HCT116 (cell line): ENCODE results near the gene POLR2H. TPM values are rescaled to one million over a fixed set of nuclear protein-coding genes. Genes with fewer than 3 reads are reported as not detected.

Experiments
- ATAC-seq: fragments of 200-7000 bp; cut with Tn5 transposase; 2 replicates; pipeline ENCODE4 v1.9.1; 2020; ENCODE audit warnings: mild to moderate bottlenecking, moderate library complexity
- BruUV-seq: library from RNA; stranded (reverse); fragments of 400-500 nt; replicated peaks from 2 replicates; lab custom pipeline; 2021; lab: Mats Ljungman, UMichigan
- CTCF ChIA-PET: fragments of 300-600 bp; sonication (Branson Sonifier 250); formaldehyde crosslinking; loops from one replicate; lab custom pipeline; 2021; ENCODE audit warnings: antibody characterized with exemption; lab: Charles Lee
- POLR2A ChIA-PET: fragments of 300-600, 350-600 bp; sonication (Branson Sonifier 250); formaldehyde crosslinking; loops from one replicate; lab custom pipeline; 2021; ENCODE audit warnings: antibody characterized with exemption; lab: Charles Lee
- RAD21 ChIA-PET, 2 experiments: fragments of 300-600 bp; sonication (Branson Sonifier 250); formaldehyde crosslinking; loops; one replicate each; lab custom pipeline; 2023; ENCODE audit warnings: low total read pairs in 2 of 2; ENCODE audit not compliant: uncharacterized antibody in 2 of 2, unreplicated experiment in 2 of 2, low non-redundant PET in 1 of 2; lab: Charles Lee
- DNase-seq: peaks from one replicate; pipeline ENCODE4 v3.0.0-alpha.2; 2010; ENCODE audit warnings: low read depth, low spot score
- H2AFZ ChIP-seq: fragments of 200-600 bp; shearing (Covaris generic), sonication (generic); 2 replicates; pipeline ENCODE4 v1.6.1; 2017; ENCODE audit warnings: low read depth, mixed run types, mixed read lengths, antibody characterized with exemption, low read length; ENCODE audit not compliant: poor library complexity, severe bottlenecking
- H3K27ac ChIP-seq: 2 replicates; pipeline ENCODE4 v1.5.1; 2012; ENCODE audit warnings: low read depth, low read length
- H3K27me3 ChIP-seq: fragments of 200-600 bp; sonication (generic); 2 replicates; pipeline ENCODE4 v1.6.1; 2016; ENCODE audit warnings: mixed run types, low read length, mixed read lengths; ENCODE audit not compliant: insufficient read depth
- H3K36me3 ChIP-seq, 2 experiments: fragments of 200-500 bp in 1 of 2; fragments of 200-600 bp in 1 of 2; sonication (Bioruptor generic) in 1 of 2; sonication (generic) in 1 of 2; 2 replicates each; pipeline versions ENCODE4 v1.5.1 to v1.6.1; 2014 to 2016; ENCODE audit warnings: low read length in 2 of 2, inconsistent platforms in 1 of 2, mixed read lengths in 1 of 2, mixed run types in 1 of 2; ENCODE audit not compliant: insufficient read depth in 2 of 2, control insufficient read depth in 1 of 2
- H3K4me1 ChIP-seq, 2 experiments: fragments of 200-600 bp in 1 of 2; sonication (generic) in 1 of 2; 2 replicates each; pipeline versions ENCODE4 v1.5.1 to v1.6.1; 2012 to 2017; ENCODE audit warnings: low read length in 2 of 2, inconsistent platforms in 1 of 2, mild to moderate bottlenecking in 1 of 2, mixed read lengths in 1 of 2, mixed run types in 1 of 2, moderate library complexity in 1 of 2; ENCODE audit not compliant: insufficient read depth in 2 of 2, control insufficient read depth in 1 of 2
- H3K4me2 ChIP-seq: fragments of 200-600 bp; sonication (generic); 2 replicates; pipeline ENCODE4 v1.6.1; 2017; ENCODE audit warnings: mixed run types, low read length, mixed read lengths
- H3K4me3 ChIP-seq, 2 experiments: fragments of 200-600 bp in 1 of 2; sonication (generic) in 1 of 2; replicated peaks in 1 of 2; 2 replicates each; pipeline ENCODE4 v1.5.1; 2011 to 2016; ENCODE audit warnings: low read length in 2 of 2, control low read depth in 1 of 2, low read depth in 1 of 2, mild to moderate bottlenecking in 1 of 2, mixed read lengths in 1 of 2, mixed run types in 1 of 2
- H3K79me2 ChIP-seq: fragments of 200-600 bp; sonication (generic); 2 replicates; pipeline ENCODE4 v1.6.1; 2017; ENCODE audit warnings: mild to moderate bottlenecking, mixed run types, low read length, moderate library complexity, mixed read lengths; ENCODE audit not compliant: insufficient read depth
- H3K9ac ChIP-seq: fragments of 200-600 bp; sonication (generic); 2 replicates; pipeline ENCODE4 v1.6.1; 2016; ENCODE audit warnings: low read length, mixed read lengths
- H3K9me2 ChIP-seq: fragments of 200-600 bp; sonication (generic), shearing (Covaris generic); 2 replicates; pipeline ENCODE4 v1.6.1; 2017; ENCODE audit warnings: mixed run types, mild to moderate bottlenecking, moderate library complexity; ENCODE audit not compliant: insufficient read depth
- H3K9me3 ChIP-seq, 2 experiments: fragments of 200-500 bp in 1 of 2; fragments of 200-600 bp in 1 of 2; sonication (Bioruptor generic) in 1 of 2; sonication (generic) in 1 of 2; 2 replicates each; pipeline ENCODE4 v1.6.1; 2014 to 2017; ENCODE audit warnings: low read length in 2 of 2, mixed read lengths in 2 of 2, inconsistent platforms in 1 of 2, low read depth in 1 of 2, mild to moderate bottlenecking in 1 of 2, mixed run types in 1 of 2, moderate library complexity in 1 of 2; ENCODE audit not compliant: control insufficient read depth in 1 of 2, insufficient read depth in 1 of 2
- H4K20me1 ChIP-seq: fragments of 200-600 bp; sonication (generic), shearing (Covaris generic); 2 replicates; pipeline ENCODE4 v1.6.1; 2017; ENCODE audit warnings: mixed run types, mild to moderate bottlenecking, moderate library complexity; ENCODE audit not compliant: insufficient read depth
- CBX3 ChIP-seq: IDR thresholded peaks from 2 replicates; pipeline ENCODE4 v1.6.1; 2012; ENCODE audit warnings: low read depth
- EZH2 ChIP-seq: fragments of 200-600 bp; sonication (generic); IDR thresholded peaks from 2 replicates; pipeline ENCODE4 v1.6.1; 2017; ENCODE audit warnings: antibody characterized with exemption, mixed run types
- EZH2phosphoT487 ChIP-seq: fragments of 200-600 bp; IDR thresholded peaks from 2 replicates; pipeline ENCODE4 v1.6.1; 2018; ENCODE audit warnings: antibody characterized with exemption, borderline replicate concordance
- JUND ChIP-seq: IDR thresholded peaks from 2 replicates; pipeline ENCODE4 v1.6.1; 2012
- POLR2A ChIP-seq: IDR thresholded peaks from 2 replicates; pipeline ENCODE4 v1.7.0; 2011; ENCODE audit warnings: borderline replicate concordance; ENCODE audit not compliant: insufficient read depth, insufficient read length; ENCODE audit errors: extremely low read depth
- POLR2AphosphoS5 ChIP-seq: IDR thresholded peaks from 2 replicates; pipeline ENCODE4 v1.6.1; 2011; ENCODE audit warnings: mild to moderate bottlenecking, low read depth, low read length, moderate library complexity
- SIN3A ChIP-seq: IDR thresholded peaks from 2 replicates; pipeline ENCODE4 v1.6.1; 2012; ENCODE audit warnings: low read depth
- SRF ChIP-seq: IDR thresholded peaks from 2 replicates; pipeline ENCODE4 v1.6.1; 2012; ENCODE audit warnings: low read depth
- YY1 ChIP-seq: IDR thresholded peaks from 2 replicates; pipeline ENCODE4 v1.6.1; 2011; ENCODE audit warnings: low read length, low read depth, moderate library complexity, mild to moderate bottlenecking; ENCODE audit not compliant: insufficient replicate concordance; ENCODE audit errors: extremely low read depth
- ZFX ChIP-seq: fragments of 450-650 bp; IDR thresholded peaks from 2 replicates; pipeline ENCODE4 v1.6.1; 2017
- ZNF274 ChIP-seq: fragments of 200-500 bp; sonication (Bioruptor generic); IDR thresholded peaks from 2 replicates; pipeline ENCODE4 v1.6.1; 2014; ENCODE audit warnings: mild to moderate bottlenecking, low read depth, low read length, inconsistent platforms
- intact Hi-C: fragments of 100-400 bp; cut with micrococcal nuclease; formaldehyde crosslinking; loops from 2 replicates; pipeline ENCODE4 v1.10.0; 2022
- total RNA-seq: library from RNA; stranded (reverse); gene quantifications from one replicate; pipeline ENCODE4 v1.2.1, GENCODE V29; 2021; ENCODE audit not compliant: unreplicated experiment
- TF ChIP-seq, protein P1 (sequence below): IDR thresholded peaks from 2 replicates; pipeline ENCODE4 v1.6.1; 2012
- TF ChIP-seq, protein P2 (sequence below): IDR thresholded peaks from 2 replicates; pipeline ENCODE4 v1.6.1; 2011; ENCODE audit warnings: mild to moderate bottlenecking, low read length, moderate library complexity; ENCODE audit not compliant: insufficient replicate concordance; ENCODE audit errors: extremely low read depth

POLR2H gene
- total RNA-seq, 1 experiment from 2014 or later = 156 TPM

DNA sequence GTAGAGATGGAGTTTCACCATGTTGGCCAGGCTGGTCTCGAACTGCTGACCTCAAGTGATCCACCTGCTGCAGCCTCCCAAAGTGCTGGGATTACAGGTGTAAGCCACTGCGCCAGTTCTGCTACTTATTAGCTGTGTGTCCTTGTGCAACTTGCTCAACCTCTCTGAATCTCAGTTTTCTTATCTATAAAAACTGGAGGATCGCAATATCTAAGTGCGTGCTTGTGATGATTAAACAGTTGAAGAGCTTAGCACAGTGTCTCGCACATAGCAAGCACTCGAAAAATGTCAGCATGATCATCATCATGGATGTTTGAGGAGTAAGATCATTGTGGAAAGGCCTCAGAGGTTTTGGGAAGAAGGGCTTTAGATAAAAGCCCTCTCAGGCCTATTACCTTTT lies 10.9 kb upstream of the POLR2H start:
- Histone ChIP-seq H3K4me3 (no peak overlapping the region), H2AFZ (no peak overlapping the region), H3K36me3 (peaks cover 13 to 15% of the 10 kb centered on the region in 2 experiments; a peak in 3 of 4 replicates), H4K20me1 (no peaks in the 10 kb centered on the region), H3K79me2 (no peaks in the 10 kb centered on the region), H3K27me3 (no peaks in the 10 kb centered on the region), H3K4me2 (no peak overlapping the region), H3K4me1 (peaks cover 5 to 12% of the 10 kb centered on the region in 2 experiments), H3K9me3 (no peaks in the 10 kb centered on the region), H3K9me2 (no peaks in the 10 kb centered on the region), H3K9ac (no peak overlapping the region), H3K27ac (no peak overlapping the region)
- intact Hi-C loops = no loop called here
- TSS peak; percentile 4 for BruUV-seq
- TF ChIP-seq, protein P1, sequence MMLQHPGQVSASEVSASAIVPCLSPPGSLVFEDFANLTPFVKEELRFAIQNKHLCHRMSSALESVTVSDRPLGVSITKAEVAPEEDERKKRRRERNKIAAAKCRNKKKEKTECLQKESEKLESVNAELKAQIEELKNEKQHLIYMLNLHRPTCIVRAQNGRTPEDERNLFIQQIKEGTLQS = no peak
- TF ChIP-seq POLR2AphosphoS5 = no peak
- no peak for TF ChIP-seq ZNF274
- TF ChIP-seq POLR2A = no peak
- TF ChIP-seq, protein P2, sequence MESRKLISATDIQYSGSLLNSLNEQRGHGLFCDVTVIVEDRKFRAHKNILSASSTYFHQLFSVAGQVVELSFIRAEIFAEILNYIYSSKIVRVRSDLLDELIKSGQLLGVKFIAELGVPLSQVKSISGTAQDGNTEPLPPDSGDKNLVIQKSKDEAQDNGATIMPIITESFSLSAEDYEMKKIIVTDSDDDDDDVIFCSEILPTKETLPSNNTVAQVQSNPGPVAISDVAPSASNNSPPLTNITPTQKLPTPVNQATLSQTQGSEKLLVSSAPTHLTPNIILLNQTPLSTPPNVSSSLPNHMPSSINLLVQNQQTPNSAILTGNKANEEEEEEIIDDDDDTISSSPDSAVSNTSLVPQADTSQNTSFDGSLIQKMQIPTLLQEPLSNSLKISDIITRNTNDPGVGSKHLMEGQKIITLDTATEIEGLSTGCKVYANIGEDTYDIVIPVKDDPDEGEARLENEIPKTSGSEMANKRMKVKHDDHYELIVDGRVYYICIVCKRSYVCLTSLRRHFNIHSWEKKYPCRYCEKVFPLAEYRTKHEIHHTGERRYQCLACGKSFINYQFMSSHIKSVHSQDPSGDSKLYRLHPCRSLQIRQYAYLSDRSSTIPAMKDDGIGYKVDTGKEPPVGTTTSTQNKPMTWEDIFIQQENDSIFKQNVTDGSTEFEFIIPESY = no peak
- TF ChIP-seq EZH2phosphoT487 = no peak
- TF ChIP-seq SRF = no peak
- no peak for TF ChIP-seq JUND
- TF ChIP-seq ZFX = no peak
- TF ChIP-seq SIN3A = no peak
- no peak for TF ChIP-seq YY1
- no peak for TF ChIP-seq EZH2
- TF ChIP-seq CBX3 = no peak
- DNase-seq = no peak
- ChIA-PET POLR2A (no interaction called here), CTCF (no interaction called here), RAD21 (no interaction called here)
- ATAC-seq = no peak
